Thoracic aorta (tissue), 2 donors: ENCODE results near the gene PHACTR1. TPM values are rescaled to one million over a fixed set of nuclear protein-coding genes. Genes with fewer than 3 reads are reported as not detected.

Experiments used
- ATAC-seq: fragments of 150-250 bp; one replicate; pipeline ENCODE4 v1.8.0; 2017; ENCODE audit warnings: low read depth; ENCODE audit not compliant: insufficient number of reproducible peaks, low FRiP score
- DNase-seq: peaks from one replicate; pipeline ENCODE4 v3.0.0-alpha.2; 2020; ENCODE audit warnings: low spot score
- H3K27ac ChIP-seq, 2 donors: fragments of 200-600 bp; sonication (generic); 1 replicate in 1 of 2; 2 replicates in 1 of 2; pipeline ENCODE4 v1.5.1; 2016; ENCODE audit warnings: mild to moderate bottlenecking in 2 of 2, moderate library complexity in 2 of 2
- H3K27me3 ChIP-seq: fragments of 200-600 bp; sonication (generic); replicated peaks from 2 replicates; pipeline ENCODE4 v1.6.0; 2016; ENCODE audit warnings: mild to moderate bottlenecking; ENCODE audit not compliant: insufficient read depth
- H3K36me3 ChIP-seq: fragments of 200-600 bp; sonication (generic); one replicate; pipeline ENCODE4 v1.5.1; 2016
- H3K4me1 ChIP-seq, 2 donors: fragments of 200-600 bp; sonication (generic); 1 replicate in 1 of 2; 2 replicates in 1 of 2; pipeline versions ENCODE4 v1.5.1 to v1.6.0; 2016; ENCODE audit warnings: low read depth in 2 of 2, mild to moderate bottlenecking in 1 of 2; ENCODE audit not compliant: control insufficient read depth in 1 of 2
- H3K4me3 ChIP-seq: fragments of 200-600 bp; sonication (generic); 2 replicates; pipeline ENCODE4 v1.5.1; 2016; ENCODE audit warnings: mild to moderate bottlenecking
- H3K9me3 ChIP-seq: fragments of 200-600 bp; sonication (generic); 2 replicates; pipeline ENCODE4 v1.5.1; 2016
- CTCF ChIP-seq: fragments of 200-600 bp; sonication (generic); IDR thresholded peaks from one replicate; pipeline ENCODE4 v1.5.1; 2019; ENCODE audit warnings: antibody characterized with exemption
- total RNA-seq, 2 donors: library from RNA; depleted of rRNA; stranded (reverse); fragments of >200 nt; gene quantifications; one replicate each; pipeline versions ENCODE4 v1.1.0 to v1.2.3, GENCODE V29; 2016

The PHACTR1 gene
- total RNA-seq, 2 donors from 2014 or later, result 42.9 to 69.1 TPM

DNA sequence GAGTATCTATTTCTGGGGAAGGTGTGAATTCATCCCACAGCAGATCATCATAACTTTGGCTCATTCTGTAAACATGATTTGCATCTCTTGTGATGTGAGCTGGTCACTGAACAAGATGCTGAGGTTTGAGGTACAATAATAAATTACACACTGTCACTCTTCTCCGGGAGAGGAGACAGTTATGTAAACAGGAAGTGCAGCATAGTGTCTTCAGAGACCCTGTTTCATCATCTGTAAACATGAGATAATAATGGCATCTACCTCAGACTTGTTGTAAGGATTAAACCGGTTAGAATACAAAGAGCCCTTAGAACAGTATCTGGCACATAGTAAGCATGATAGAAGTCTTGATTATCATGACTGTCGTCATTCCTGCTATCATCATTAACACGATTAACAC is 486.6 kb downstream of the PHACTR1 start:
- no peaks in the 10 kb centered on the region for H3K9me3 ChIP-seq
- H3K4me3 ChIP-seq, result no peak overlapping the region
- no peak overlapping the region for H3K27ac ChIP-seq
- no peak for TF ChIP-seq CTCF
- DNase-seq, result no peak
- no peaks in the 10 kb centered on the region for H3K27me3 ChIP-seq
- H3K4me1 ChIP-seq, result peaks cover 0 to 4% of the 10 kb centered on the region in 2 donors
- peaks cover 28% of the 10 kb centered on the region for H3K36me3 ChIP-seq
- ATAC-seq, result no peak

DNA sequence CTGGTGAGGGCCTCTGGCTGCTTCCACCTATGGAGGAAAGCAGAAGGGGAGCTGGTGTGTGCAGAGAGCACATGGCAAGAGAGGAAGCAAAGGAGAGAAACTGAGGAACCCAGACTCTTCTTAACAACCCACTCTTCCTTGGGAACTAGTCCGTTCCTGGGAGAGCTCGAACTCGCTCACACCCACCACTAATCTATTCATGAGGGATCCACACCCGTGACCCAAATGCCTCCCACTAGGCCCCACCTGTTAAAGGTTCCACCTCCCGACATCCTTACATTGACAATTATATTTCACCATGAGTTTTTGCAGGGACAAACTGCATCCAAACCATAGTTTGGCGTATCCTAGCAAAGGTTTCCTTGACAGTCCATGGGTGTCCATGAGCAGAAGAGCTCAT is 488.5 kb downstream of the PHACTR1 start:
- no peak for TF ChIP-seq CTCF
- no peak for DNase-seq

DNA sequence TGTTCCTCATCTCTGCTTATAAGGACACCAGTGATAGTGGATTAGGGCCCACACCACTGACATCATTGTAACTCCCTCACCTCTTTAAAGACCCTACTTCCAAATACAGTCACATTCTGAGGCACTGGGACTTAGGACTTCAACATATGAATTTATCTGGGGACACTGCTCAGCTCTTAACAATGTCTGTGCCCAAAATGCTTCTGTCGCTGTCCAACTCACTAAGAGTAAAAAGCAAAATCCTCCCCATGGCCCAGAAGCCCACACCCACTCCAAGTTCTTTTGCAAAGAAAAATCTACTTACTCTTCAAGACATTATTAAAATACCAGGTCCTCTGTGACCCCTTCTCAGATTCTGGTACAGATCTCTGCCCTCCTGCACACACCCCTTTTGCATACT is 495.5 kb downstream of the PHACTR1 start:
- ATAC-seq (no peak), DNase-seq (no peak)
- H3K4me1 ChIP-seq, result peaks cover 4 to 11% of the 10 kb centered on the region in 2 donors
- no peaks in the 10 kb centered on the region for H3K9me3 ChIP-seq
- no peak overlapping the region for H3K27ac ChIP-seq
- H3K36me3 ChIP-seq, result peaks cover 11% of the 10 kb centered on the region
- no peaks in the 10 kb centered on the region for H3K27me3 ChIP-seq
- no peak for TF ChIP-seq CTCF
- H3K4me3 ChIP-seq, result no peak overlapping the region

More for the DNA sequence above, 488.5 kb downstream of the PHACTR1 start:
- Histone ChIP-seq H3K27me3 (no peaks in the 10 kb centered on the region), H3K27ac (no peak overlapping the region), H3K9me3 (no peaks in the 10 kb centered on the region), H3K4me1 (peaks cover 0 to 4% of the 10 kb centered on the region in 2 donors), H3K36me3 (peaks cover 28% of the 10 kb centered on the region), H3K4me3 (no peak overlapping the region)
- no peak for ATAC-seq

GRCh38 chr6:13212538-13212937 is 496.0 kb downstream of the PHACTR1 start:
- no peak for DNase-seq
- no peaks in the 10 kb centered on the region for H3K27me3 ChIP-seq
- TF ChIP-seq CTCF, result no peak

DNA sequence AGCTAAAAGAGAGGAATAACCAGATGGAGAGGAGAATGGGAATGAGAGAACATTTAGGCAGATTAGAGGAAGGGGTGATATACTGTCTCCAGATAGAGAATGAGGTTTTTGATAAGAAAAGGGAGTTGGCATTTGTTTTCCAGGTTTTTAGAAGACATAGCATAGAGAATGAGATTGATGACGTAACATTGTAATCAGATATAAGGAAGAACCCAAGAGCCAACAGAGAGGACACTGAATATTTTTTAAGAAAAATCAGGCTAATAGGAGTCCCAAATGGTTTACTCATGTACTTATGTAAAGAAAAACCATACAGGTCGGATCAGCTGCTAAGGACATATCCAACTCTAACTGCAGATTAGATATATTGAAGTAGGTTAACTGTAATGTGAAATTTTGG is 498.8 kb downstream of the PHACTR1 start:
- no peak for ATAC-seq
- Histone ChIP-seq H3K9me3 (no peaks in the 10 kb centered on the region), H3K27ac (no peak overlapping the region), H3K4me3 (no peak overlapping the region), H3K36me3 (peaks cover 4% of the 10 kb centered on the region), H3K4me1 (peaks cover 16 to 32% of the 10 kb centered on the region in 2 donors), H3K27me3 (no peaks in the 10 kb centered on the region)
- TF ChIP-seq CTCF, result no peak
- DNase-seq, result no peak

More at GRCh38 chr6:13212538-13212937, 496.0 kb downstream of the PHACTR1 start:
- ATAC-seq, result no peak
- H3K4me1 ChIP-seq, result peaks cover 9 to 16% of the 10 kb centered on the region in 2 donors
- no peak overlapping the region for H3K4me3 ChIP-seq
- no peak overlapping the region for H3K27ac ChIP-seq
- no peaks in the 10 kb centered on the region for H3K9me3 ChIP-seq
- peaks cover 7% of the 10 kb centered on the region for H3K36me3 ChIP-seq
